Stimulated activated CD4-positive, alpha-beta T cell treated with anti-CD3 and anti-CD28 coated beads, Interleukin-4, amount 100 ng/mL, for 24 hours (primary cell): Measurements from ENCODE around the gene C1orf35.

ENCODE experiments used
- DNase-seq: peaks from one replicate; pipeline ENCODE4 v3.0.0-alpha.2; 2020

C1orf35 gene

DNA sequence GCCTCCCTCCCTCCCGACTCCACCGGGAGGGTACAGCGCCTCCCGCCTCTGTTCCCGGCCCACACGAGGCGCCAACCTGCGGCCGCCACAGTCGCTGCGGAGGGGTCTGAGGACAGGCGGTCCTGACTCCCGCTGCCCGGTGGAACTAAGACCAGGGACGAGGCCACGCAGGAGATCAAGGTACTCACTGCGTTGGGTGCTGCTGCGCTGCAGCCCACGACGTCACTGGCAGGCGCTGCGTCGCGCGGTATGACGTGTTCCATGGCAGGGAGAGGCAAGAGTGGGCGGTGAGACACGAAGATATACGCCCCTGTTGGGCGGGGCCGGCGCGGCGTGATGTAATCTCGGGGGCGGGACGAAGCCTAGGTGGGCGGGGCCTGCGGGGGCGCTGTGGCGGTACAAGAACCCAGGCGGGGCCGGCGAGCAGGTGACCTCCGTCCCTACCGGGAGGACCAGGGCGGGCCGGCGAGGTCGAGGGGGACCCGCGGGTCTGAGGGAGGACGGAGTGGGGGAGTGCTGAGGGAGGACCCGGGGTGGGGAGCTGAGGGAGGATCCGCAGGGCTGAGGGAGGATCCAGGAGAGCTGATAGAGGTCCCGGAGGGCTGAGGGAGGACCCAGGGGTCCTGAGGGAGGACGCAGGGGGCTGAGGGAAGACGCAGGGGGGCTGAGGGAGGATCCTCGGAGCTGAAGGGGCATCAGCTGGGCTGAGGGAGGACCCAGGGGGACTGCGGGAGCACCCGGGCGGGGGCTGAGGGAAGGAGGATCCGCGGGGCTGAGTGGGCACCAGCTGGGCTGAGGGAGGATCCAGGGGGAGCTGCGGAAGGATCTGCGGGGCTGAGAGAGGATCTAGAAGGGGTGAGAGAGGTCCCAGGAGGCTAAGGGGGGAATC is 6.2 kb upstream of the C1orf35 start, which contains the start of gene MRPL55:
TSS of gene MRPL55 (minus strand) at position 227 of the 889 bp plus-strand sequence. CDS start 1,039 bp downstream, outside the sequence.
- peak; percentile 98 for DNase-seq

- no peak for DNase-seq
Measured at GRCh38 chr1:228108742-228109072, 5.6 kb upstream of the C1orf35 start.

GRCh38 chr1:228108055-228108690 is 5.0 kb upstream of the C1orf35 start:
- no peak for DNase-seq

DNA sequence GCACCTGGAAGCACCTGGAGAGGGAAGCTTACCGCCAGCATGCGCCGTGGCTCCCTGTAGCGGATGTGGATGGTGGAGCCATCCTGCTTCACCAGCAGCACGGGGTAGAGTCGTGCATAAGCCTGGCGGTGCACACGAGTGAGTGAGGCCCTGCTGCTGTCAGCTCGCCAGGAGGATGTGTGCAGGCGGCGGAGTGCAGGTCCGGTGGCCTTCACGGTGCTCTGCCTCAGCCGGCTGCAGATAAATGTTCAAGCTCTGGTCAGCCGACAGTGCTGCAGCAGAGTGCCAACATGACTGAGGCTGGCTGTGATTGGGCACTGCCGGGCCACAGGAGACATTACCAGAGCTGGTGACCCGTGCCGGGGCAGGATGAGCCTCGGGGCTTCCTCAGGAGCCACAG is 4.5 kb upstream of the C1orf35 start:
- DNase-seq = no peak

GRCh38 chr1:228106800-228107054 is 3.6 kb upstream of the C1orf35 start:
- DNase-seq = no peak

DNA sequence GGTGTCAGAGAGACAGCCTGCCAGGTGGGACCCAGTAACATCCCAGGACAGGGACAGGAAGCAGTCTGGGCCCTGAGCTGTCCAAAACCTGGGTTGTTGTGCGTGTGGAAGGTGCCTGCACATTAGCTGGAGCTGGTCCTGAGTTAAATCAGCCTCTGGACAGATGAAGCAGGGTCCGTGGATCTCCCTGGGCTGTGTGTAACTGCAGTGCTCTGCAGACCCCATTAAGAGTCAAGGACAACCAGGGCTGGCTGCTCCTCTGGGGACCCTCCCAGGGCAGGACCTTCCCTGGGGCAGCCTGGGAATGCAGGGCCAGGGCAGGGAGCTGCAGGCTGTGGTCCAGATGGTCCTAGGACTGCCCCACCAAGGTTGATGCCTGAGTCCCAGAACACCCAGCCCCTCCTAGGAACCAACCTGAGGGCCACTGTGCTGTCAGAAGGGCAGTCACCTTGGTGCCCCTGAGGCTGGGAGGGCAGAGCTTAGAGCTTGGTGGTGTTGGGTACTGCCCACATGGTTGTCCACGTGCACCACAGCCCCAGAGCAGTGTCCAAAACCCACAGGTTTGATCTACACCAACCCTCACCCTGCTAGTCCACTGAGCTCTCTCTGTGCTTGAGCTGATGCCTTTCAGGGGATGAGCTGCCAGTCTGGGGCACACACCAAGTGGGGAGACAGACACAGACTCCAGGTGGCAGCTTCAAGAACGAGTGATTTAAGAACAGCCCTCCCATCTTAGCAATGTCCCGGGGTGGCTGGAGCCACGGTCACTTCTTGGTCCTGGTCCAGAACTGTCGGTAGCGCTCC is 3.1 kb upstream of the C1orf35 start:
- DNase-seq = no peak

GRCh38 chr1:228105270-228105995 is 2.3 kb upstream of the C1orf35 start:
- DNase-seq = no peak

DNA sequence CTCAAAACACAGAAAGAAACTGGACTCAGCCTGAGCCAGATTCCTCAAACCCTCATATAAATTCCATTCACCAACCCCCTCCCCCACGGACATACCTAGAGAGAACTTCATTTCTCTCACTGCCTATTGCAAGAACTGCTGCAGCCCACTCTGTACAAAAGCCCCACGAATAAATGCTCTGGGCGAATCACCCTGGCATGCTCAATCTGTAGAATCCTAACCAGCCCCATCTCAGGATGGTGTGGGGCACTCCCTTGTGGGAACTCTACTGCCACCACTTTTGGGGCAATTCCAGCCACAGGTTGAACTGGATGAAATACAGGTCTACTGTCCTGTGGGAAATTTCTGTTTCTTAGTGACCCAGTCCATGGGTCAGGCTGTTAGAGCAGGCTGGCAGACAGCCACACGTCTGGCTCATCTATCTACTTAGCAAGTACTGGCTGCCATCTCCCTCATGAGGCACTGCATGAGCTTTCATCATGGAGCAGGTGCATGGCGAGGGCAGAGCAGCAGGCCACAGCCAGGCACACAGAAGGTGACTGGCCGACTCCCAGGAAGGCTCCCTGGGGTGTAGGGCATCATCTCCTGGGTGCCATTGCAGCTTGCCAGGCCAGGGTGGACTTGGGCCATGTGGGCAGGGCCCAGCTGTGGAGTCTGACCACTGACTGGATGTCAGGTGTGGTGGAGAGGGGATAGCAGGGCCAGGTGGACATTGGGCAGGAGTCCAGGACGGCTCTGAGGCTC is 1.6 kb upstream of the C1orf35 start:
- no peak for DNase-seq

DNA sequence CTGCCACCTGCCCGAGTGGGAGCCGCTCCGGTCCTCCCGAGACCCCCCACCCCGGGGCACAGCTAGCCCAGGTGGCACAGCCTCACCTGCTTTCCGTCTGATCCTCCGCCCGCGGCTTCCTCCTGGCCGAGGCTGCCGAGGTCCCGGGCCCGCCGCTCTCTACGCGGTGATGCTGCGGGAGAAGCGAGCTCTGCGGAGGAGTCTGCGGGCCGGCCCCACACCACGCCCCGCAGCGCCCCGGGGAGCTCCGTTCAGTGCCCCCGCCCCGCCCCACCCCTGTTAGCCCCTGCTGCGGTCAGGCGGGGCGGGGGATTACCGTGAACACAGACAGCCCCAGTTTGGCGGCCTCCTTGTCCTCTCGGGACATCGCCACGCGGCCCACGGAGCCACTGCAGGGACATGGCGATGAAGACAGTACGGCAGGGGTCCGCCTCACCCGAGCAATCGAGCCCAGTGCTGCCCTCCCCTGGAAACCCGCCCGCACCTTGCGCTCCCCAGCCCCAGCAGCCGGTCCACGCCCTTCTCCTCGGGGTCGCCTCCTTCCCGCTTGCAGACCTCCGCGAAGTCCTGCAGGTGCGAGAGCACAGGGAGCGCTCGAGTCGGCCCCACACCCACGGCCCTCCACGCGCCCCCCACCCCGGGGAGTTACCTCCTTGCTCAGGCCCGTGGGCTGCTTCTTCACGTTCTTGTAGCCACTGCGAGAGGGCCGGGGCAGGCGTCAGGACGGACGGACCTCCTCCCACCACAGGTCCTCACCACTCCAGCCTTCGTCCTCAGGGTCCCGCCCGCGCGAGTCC is 933 bp downstream of the C1orf35 start:
- peak; percentile 63 for DNase-seq

- DNase-seq = no peak
Measured at GRCh38 chr1:228101614-228101993, 1.5 kb downstream of the C1orf35 start.

GRCh38 chr1:228100822-228101613 is 2.1 kb downstream of the C1orf35 start:
- DNase-seq = no peak

GRCh38 chr1:228099331-228099732 is 3.8 kb downstream of the C1orf35 start:
- no peak for DNase-seq

GRCh38 chr1:228098323-228098931 is 4.7 kb downstream of the C1orf35 start:
- no peak for DNase-seq

GRCh38 chr1:228097333-228098081 is 5.6 kb downstream of the C1orf35 start:
- no peak for DNase-seq

DNA sequence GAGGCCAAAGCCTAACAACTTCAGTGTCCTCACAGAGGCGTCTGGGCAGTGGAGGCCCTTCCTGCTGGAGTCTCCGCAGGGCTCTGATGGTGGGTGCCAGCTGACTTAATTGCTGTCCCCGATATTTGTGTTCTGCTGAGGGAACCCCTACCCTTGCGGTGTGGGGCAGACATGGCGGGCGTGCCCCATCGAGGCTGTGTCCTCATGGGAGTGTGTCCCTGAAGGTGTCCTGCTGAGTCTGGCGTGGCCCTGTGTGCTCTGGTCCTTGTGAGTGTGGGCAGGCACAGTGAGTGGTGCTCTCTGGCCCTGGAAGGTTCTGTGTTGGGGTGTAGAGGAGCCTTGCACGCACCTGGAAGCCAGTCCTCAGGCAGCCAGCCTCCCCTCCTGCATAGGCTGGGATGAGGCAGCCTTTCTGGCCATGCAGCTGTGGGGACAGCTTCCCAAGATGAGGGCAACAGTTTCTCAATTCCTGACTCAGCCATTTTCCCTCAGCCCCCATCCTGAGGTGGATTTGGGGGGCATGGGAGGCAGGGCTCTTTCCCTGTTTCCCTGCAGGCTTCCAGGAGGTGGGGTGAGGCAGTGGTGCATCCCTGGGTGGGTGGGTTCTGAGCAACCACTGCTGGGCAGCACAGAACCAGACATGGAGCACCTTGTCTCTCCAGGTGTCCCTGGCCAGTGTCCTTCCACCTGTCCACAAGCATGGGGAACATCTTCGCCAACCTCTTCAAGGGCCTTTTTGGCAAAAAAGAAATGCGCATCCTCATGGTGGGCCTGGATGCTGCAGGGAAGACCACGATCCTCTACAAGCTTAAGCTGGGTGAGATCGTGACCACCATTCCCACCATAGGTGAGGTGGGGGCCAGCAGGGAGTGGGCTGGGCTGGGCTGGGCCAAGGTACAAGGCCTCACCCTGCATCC is 6.5 kb downstream of the C1orf35 start:
- DNase-seq = no peak

GRCh38 chr1:228095938-228096337 is 7.2 kb downstream of the C1orf35 start:
- no peak for DNase-seq

- DNase-seq = no peak
Measured at GRCh38 chr1:228095161-228095560, 8.0 kb downstream of the C1orf35 start.

- no peak for DNase-seq
Measured at GRCh38 chr1:228094432-228095016, 8.6 kb downstream of the C1orf35 start.
